CD14-positive monocyte (primary cell): Measurements from ENCODE around the gene ARMH3. TPM values are rescaled to one million over a fixed set of nuclear protein-coding genes. Genes with fewer than 3 reads are reported as not detected.

ENCODE experiments used
- DNase-seq, 3 donors: peaks; one replicate each; pipeline ENCODE4 v3.0.0-alpha.2; 2011 to 2022
- H2AFZ ChIP-seq: 2 replicates; pipeline ENCODE4 v1.6.0; 2012; ENCODE audit warnings: mild to moderate bottlenecking, low read depth, low read length, inconsistent platforms; ENCODE audit not compliant: insufficient read depth, poor library complexity, severe bottlenecking
- H3K27ac ChIP-seq, 2 donors: 1 replicate in 1 of 2; 2 replicates in 1 of 2; pipeline ENCODE4 v1.5.1; 2012 to 2013; ENCODE audit warnings: low read length in 2 of 2, control low read depth in 1 of 2, inconsistent platforms in 1 of 2, low read depth in 1 of 2, mild to moderate bottlenecking in 1 of 2
- H3K27me3 ChIP-seq, 2 donors: one replicate each; pipeline versions ENCODE4 v1.6.0 to v1.6.1; 2011 to 2013; ENCODE audit warnings: low read length in 2 of 2; ENCODE audit not compliant: control insufficient read depth in 2 of 2, insufficient read depth in 2 of 2
- H3K36me3 ChIP-seq, 2 donors: replicated peaks in 1 of 2; 1 replicate in 1 of 2; 2 replicates in 1 of 2; pipeline versions ENCODE4 v1.5.1 to v1.6.1; 2012 to 2013; ENCODE audit warnings: low read length in 2 of 2, control low read depth in 1 of 2, inconsistent platforms in 1 of 2, mild to moderate bottlenecking in 1 of 2; ENCODE audit not compliant: insufficient read depth in 2 of 2, control insufficient read depth in 1 of 2
- H3K4me1 ChIP-seq, 2 donors: 1 replicate in 1 of 2; 2 replicates in 1 of 2; pipeline versions ENCODE4 v1.5.1 to v1.6.1; 2012 to 2013; ENCODE audit warnings: low read length in 2 of 2, control low read depth in 1 of 2, inconsistent platforms in 1 of 2, mild to moderate bottlenecking in 1 of 2, moderate library complexity in 1 of 2; ENCODE audit not compliant: insufficient read depth in 2 of 2, control insufficient read depth in 1 of 2
- H3K4me2 ChIP-seq: replicated peaks from 2 replicates; pipeline ENCODE3; 2012; ENCODE audit warnings: low read length, moderate library complexity, mild to moderate bottlenecking; ENCODE audit not compliant: poor library complexity, severe bottlenecking; ENCODE audit errors: extremely low read depth
- H3K4me3 ChIP-seq, 3 experiments: fragments of 200-600 bp in 1 of 3; sonication (generic) in 1 of 3; replicated peaks in 1 of 3; 1 replicate in 2 of 3; 2 replicates in 1 of 3; pipeline ENCODE4 v1.5.1; 2011 to 2013; ENCODE audit warnings: low read length in 3 of 3, mild to moderate bottlenecking in 3 of 3, control low read depth in 2 of 3, low read depth in 2 of 3, inconsistent platforms in 1 of 3, moderate library complexity in 1 of 3
- H3K79me2 ChIP-seq: 2 replicates; pipeline ENCODE4 v1.6.0; 2012; ENCODE audit warnings: mild to moderate bottlenecking, control low read depth, inconsistent platforms, low read length, moderate library complexity; ENCODE audit not compliant: insufficient read depth
- H3K9ac ChIP-seq: 2 replicates; pipeline ENCODE4 v1.6.0; 2017; ENCODE audit warnings: low read length, mild to moderate bottlenecking; ENCODE audit not compliant: insufficient read depth, poor library complexity, severe bottlenecking
- H3K9me3 ChIP-seq, 2 donors: replicated peaks in 1 of 2; 1 replicate in 1 of 2; 2 replicates in 1 of 2; pipeline versions ENCODE4 v1.5.1 to v1.6.1; 2012 to 2013; ENCODE audit warnings: low read length in 2 of 2, control low read depth in 1 of 2; ENCODE audit not compliant: control insufficient read depth in 1 of 2, insufficient read depth in 1 of 2
- H4K20me1 ChIP-seq: 2 replicates; pipeline ENCODE4 v1.6.0; 2012; ENCODE audit warnings: mild to moderate bottlenecking, low read length, control low read depth, moderate library complexity; ENCODE audit not compliant: insufficient read depth
- H3K27ac Mint-ChIP-seq, 7 donors: one replicate each; pipeline ENCODE4 v1.8.0; 2020; ENCODE audit warnings: mild to moderate bottlenecking in 7 of 7, mixed read lengths in 7 of 7, moderate library complexity in 6 of 7, inconsistent platforms in 2 of 7
- H3K27me3 Mint-ChIP-seq, 3 donors: one replicate each; pipeline ENCODE4 v1.8.0; 2021 to 2022; ENCODE audit warnings: low read depth in 3 of 3, mild to moderate bottlenecking in 3 of 3, mixed read lengths in 3 of 3, moderate library complexity in 3 of 3, inconsistent platforms in 1 of 3
- H3K36me3 Mint-ChIP-seq, 2 donors: one replicate each; pipeline ENCODE4 v1.8.0; 2020; ENCODE audit warnings: mixed read lengths in 2 of 2, inconsistent platforms in 1 of 2, mild to moderate bottlenecking in 1 of 2
- H3K4me1 Mint-ChIP-seq: one replicate; pipeline ENCODE4 v1.8.0; 2020; ENCODE audit warnings: mild to moderate bottlenecking, mixed read lengths
- H3K4me3 Mint-ChIP-seq, 2 donors: one replicate each; pipeline ENCODE4 v1.8.0; 2020; ENCODE audit warnings: mild to moderate bottlenecking in 2 of 2, mixed read lengths in 2 of 2, moderate library complexity in 1 of 2
- H3K9me3 Mint-ChIP-seq, 7 donors: one replicate each; pipeline ENCODE4 v1.8.0; 2020 to 2022; ENCODE audit warnings: mixed read lengths in 7 of 7, mild to moderate bottlenecking in 6 of 7, moderate library complexity in 6 of 7, inconsistent platforms in 2 of 7
- WGBS: methylation state at CpG from one replicate; pipeline ENCODE4 v1.1.5; 2013; ENCODE audit warnings: missing lambda C conversion rate; ENCODE audit not compliant: insufficient coverage; 5-methylcytosine and 5-hydroxymethylcytosine counted together
- intact Hi-C, 2 donors: fragments of 100-400 bp; cut with micrococcal nuclease; formaldehyde crosslinking; loops; one replicate each; pipeline versions ENCODE4 v1.15.0 to v1.15.1; 2023
- polyA plus RNA-seq, 3 donors: library from polyadenylated mRNA; depleted of rRNA in 1 of 3; unstranded in 2 of 3; stranded (reverse) in 1 of 3; fragments of 300-500 nt in 2 of 3; fragments of >200 nt in 1 of 3; fragmentation: Illumina TruSeq in 2 of 3; gene quantifications; 1 replicate in 2 of 3; 2 replicates in 1 of 3; pipeline ENCODE4 v1.2.3, GENCODE V29; 2012 to 2021
- TF ChIP-seq, protein P1 (sequence below): fragments of 200-600 bp; IDR thresholded peaks from one replicate; pipeline ENCODE4 v1.8.0; 2022; ENCODE audit warnings: antibody characterized with exemption, mild to moderate bottlenecking

ARMH3 gene
- polyA plus RNA-seq, 3 donors = 20.4 to 26.3 (median 22.1) TPM

DNA sequence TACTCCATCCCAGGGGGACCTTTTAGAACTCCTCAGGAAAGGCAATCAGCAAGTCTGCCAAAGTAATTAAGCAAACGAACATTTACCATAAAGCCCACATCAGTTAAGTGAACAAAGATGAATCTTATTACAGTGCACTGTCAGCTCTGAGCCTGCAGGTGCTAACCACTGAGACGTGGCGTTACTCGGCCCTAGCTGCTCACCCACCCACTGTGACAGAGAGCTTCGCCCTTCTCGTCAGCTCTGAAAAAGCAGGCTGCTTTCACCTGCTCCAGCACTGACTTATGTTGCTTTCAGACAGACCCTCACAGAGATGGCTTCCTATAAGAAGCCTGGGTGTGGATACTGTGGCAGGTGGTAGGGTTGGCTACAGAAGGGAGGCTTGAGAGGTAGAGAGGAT lies 154.6 kb downstream of the ARMH3 start:
- Mint-ChIP-seq H3K27me3 (no peaks in the 10 kb centered on the region), H3K4me3 (no peak overlapping the region), H3K4me1 (peaks cover 16% of the 10 kb centered on the region), H3K27ac (no peak overlapping the region), H3K36me3 (peaks cover 53 to 64% of the 10 kb centered on the region in 2 donors), H3K9me3 (no peaks in the 10 kb centered on the region)
- no peak overlapping the region for H3K27ac ChIP-seq
- 85% methylated on average over 6 of the region's 6 CpGs for WGBS
- TF ChIP-seq, protein P1, sequence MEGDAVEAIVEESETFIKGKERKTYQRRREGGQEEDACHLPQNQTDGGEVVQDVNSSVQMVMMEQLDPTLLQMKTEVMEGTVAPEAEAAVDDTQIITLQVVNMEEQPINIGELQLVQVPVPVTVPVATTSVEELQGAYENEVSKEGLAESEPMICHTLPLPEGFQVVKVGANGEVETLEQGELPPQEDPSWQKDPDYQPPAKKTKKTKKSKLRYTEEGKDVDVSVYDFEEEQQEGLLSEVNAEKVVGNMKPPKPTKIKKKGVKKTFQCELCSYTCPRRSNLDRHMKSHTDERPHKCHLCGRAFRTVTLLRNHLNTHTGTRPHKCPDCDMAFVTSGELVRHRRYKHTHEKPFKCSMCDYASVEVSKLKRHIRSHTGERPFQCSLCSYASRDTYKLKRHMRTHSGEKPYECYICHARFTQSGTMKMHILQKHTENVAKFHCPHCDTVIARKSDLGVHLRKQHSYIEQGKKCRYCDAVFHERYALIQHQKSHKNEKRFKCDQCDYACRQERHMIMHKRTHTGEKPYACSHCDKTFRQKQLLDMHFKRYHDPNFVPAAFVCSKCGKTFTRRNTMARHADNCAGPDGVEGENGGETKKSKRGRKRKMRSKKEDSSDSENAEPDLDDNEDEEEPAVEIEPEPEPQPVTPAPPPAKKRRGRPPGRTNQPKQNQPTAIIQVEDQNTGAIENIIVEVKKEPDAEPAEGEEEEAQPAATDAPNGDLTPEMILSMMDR = no peak
- H3K27me3 ChIP-seq = no peaks in the 10 kb centered on the region
- intact Hi-C loops = no loop called here
- H3K9me3 ChIP-seq = no peaks in the 10 kb centered on the region
- no peak overlapping the region for H2AFZ ChIP-seq
- H4K20me1 ChIP-seq = peaks cover 63% of the 10 kb centered on the region
- no peak overlapping the region for H3K4me2 ChIP-seq
- H3K79me2 ChIP-seq = no peaks in the 10 kb centered on the region
- H3K9ac ChIP-seq = no peak overlapping the region
- no peak overlapping the region for H3K4me3 ChIP-seq
- DNase-seq = no peak
- H3K36me3 ChIP-seq = peaks cover 22 to 69% of the 10 kb centered on the region in 2 donors
- peaks cover 5 to 7% of the 10 kb centered on the region in 2 donors for H3K4me1 ChIP-seq

DNA sequence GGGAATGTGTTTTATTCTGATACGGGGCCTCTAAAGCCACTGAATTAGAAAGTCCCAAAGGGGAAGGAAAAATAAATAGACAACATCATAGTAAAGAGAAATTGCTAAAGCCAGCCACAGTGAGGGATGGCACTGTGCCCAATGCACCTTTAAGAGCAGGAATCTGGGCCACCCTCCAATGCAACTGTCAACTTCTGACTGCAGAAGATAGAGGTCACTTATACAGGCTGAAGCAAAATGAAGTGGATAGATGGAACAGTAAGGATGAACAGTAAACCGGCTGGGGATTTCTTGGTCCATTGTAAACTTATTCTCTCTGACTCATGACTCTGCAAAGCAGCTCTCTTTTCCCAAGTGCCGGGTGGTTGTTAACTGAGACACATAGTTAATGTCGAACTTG lies 158.3 kb downstream of the ARMH3 start:
- 80% methylated on average over 1 of the region's 4 CpGs for WGBS
- intact Hi-C loops = loop anchor here in 1 of 2 donors (10.0 kb wide), 2 partner anchors 107 to 177 kb away; no protein-coding TSS in a partner anchor

More for the DNA sequence above, 158.3 kb downstream of the ARMH3 start:
- Mint-ChIP-seq H3K36me3 (peaks cover 29 to 40% of the 10 kb centered on the region in 2 donors), H3K4me3 (no peak overlapping the region), H3K27ac (peak overlapping the region in 3 of 7 donors; percentile 21 to 30 (median 26)), H3K4me1 (peaks cover 16% of the 10 kb centered on the region), H3K27me3 (no peaks in the 10 kb centered on the region), H3K9me3 (no peaks in the 10 kb centered on the region)
- H3K27me3 ChIP-seq = no peaks in the 10 kb centered on the region
- no peak overlapping the region for H3K9ac ChIP-seq
- no peak for DNase-seq
- no peak overlapping the region for H2AFZ ChIP-seq
- TF ChIP-seq, protein P1 = no peak
- no peak overlapping the region for H3K27ac ChIP-seq
- H3K9me3 ChIP-seq = no peaks in the 10 kb centered on the region
- H3K4me3 ChIP-seq = no peak overlapping the region
- H3K79me2 ChIP-seq = no peaks in the 10 kb centered on the region
- H3K36me3 ChIP-seq = peaks cover 7 to 51% of the 10 kb centered on the region in 2 donors
- peaks cover 5 to 7% of the 10 kb centered on the region in 2 donors for H3K4me1 ChIP-seq
- no peak overlapping the region for H3K4me2 ChIP-seq
- peaks cover 88% of the 10 kb centered on the region for H4K20me1 ChIP-seq
